Measurements from ENCODE around the gene CISD1.
"Not testable (repeated sequence)": the region's sequence is repeated elsewhere in the genome, so short reads cannot be mapped to it uniquely, and the experiment has no call there.

Gene CISD1
- long read RNA-seq, donor 1, transcript CISD1-201 (3 exons, 2,479 nt) = major isoform, 60 of 80 reads
- long read RNA-seq, donor 1, partial matches to known transcripts = 20 of 80 reads
- long read RNA-seq, donor 1, other reads (novel, unspliced or antisense) = 0 of 80 reads
- long read RNA-seq, donor 2, transcript CISD1-201 (3 exons, 2,479 nt) = major isoform, 31 of 51 reads
- long read RNA-seq, donor 2, partial matches to known transcripts = 20 of 51 reads
- long read RNA-seq, donor 2, other reads (novel, unspliced or antisense) = 0 of 51 reads
- long read RNA-seq, donor 3, transcript CISD1-201 (3 exons, 2,479 nt) = major isoform, 30 of 30 reads
- long read RNA-seq, donor 3, partial matches to known transcripts = 0 of 30 reads
- long read RNA-seq, donor 3, other reads (novel, unspliced or antisense) = 0 of 30 reads
- long read RNA-seq, donor 4, transcript CISD1-201 (3 exons, 2,479 nt) = major isoform, 34 of 43 reads
- long read RNA-seq, donor 4, partial matches to known transcripts = 9 of 43 reads
- long read RNA-seq, donor 4, other reads (novel, unspliced or antisense) = 0 of 43 reads
- long read RNA-seq, donor 5, transcript CISD1-201 (3 exons, 2,479 nt) = major isoform, 61 of 73 reads
- long read RNA-seq, donor 5, partial matches to known transcripts = 12 of 73 reads
- long read RNA-seq, donor 5, other reads (novel, unspliced or antisense) = 0 of 73 reads
- long read RNA-seq, donor 6, transcript CISD1-201 (3 exons, 2,479 nt) = major isoform, 44 of 60 reads
- long read RNA-seq, donor 6, partial matches to known transcripts = 16 of 60 reads
- long read RNA-seq, donor 6, other reads (novel, unspliced or antisense) = 0 of 60 reads
- long read RNA-seq, donor 7, transcript CISD1-201 (3 exons, 2,479 nt) = major isoform, 57 of 64 reads
- long read RNA-seq, donor 7, partial matches to known transcripts = 7 of 64 reads
- long read RNA-seq, donor 7, other reads (novel, unspliced or antisense) = 0 of 64 reads
- long read RNA-seq, donor 8, transcript CISD1-201 (3 exons, 2,479 nt) = major isoform, 35 of 35 reads
- long read RNA-seq, donor 8, partial matches to known transcripts = 0 of 35 reads
- long read RNA-seq, donor 8, other reads (novel, unspliced or antisense) = 0 of 35 reads

DNA sequence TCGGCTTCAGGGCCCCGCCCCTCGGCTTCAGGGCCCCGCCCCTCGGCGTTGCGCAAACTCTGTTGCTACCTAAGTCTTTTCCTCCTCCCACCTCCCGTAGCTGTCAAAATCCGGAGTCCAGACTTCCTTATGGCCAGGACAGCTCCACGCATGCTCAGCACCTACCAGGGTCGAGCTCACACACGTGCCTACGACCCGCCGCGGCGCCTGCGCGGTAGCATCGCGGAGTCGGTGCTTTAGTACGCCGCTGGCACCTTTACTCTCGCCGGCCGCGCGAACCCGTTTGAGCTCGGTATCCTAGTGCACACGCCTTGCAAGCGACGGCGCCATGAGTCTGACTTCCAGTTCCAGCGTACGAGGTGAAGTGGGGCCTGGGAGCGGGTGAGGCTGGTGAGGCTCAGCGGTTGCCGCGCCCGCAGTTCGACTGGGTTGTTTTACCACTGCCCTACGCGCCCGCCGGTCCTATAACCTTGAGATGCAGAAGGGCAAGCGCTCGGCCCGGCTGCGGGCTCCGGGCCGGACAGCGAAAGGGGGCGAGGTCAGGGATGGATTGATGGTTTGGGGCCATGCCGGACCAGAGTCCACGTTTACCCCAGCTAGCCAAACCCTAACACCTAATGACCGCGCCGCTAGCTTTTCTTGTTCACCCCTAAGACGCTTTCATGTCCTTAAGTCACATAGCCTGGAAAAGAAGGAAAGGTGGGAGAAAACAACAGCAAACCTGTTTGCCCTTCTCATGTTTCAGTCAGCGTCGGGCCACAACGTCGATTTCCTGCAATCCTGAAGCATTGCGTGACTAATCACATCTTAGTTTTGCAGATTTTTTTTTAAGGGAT is at the start of gene CISD1:
Gene CISD1 (plus strand): TSS at position 217 of the 836 bp plus-strand sequence. CDS start 112 bp downstream, at position 329.
- peak; percentile 89 for DNase-seq

DNA sequence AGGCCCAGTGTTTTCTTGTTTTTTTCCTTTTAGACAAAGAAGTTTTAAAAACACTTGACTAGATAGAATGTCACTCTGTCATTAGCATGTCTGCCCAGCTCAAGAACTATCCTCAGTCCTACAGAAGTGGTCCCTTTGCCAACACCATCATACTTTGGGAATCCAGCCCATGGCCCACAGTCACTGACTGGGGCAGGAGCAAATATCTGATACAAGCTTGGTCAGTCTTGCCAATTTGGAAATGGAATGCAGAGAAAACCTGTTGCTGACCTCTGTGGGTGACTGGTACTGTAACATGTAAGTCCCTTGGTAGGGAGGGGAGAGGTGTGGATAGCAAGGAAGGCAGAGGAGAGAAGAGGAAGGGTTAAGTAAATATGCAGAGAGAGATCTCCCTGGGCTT is 49.1 kb upstream of the CISD1 start:
- no peak for DNase-seq

DNA sequence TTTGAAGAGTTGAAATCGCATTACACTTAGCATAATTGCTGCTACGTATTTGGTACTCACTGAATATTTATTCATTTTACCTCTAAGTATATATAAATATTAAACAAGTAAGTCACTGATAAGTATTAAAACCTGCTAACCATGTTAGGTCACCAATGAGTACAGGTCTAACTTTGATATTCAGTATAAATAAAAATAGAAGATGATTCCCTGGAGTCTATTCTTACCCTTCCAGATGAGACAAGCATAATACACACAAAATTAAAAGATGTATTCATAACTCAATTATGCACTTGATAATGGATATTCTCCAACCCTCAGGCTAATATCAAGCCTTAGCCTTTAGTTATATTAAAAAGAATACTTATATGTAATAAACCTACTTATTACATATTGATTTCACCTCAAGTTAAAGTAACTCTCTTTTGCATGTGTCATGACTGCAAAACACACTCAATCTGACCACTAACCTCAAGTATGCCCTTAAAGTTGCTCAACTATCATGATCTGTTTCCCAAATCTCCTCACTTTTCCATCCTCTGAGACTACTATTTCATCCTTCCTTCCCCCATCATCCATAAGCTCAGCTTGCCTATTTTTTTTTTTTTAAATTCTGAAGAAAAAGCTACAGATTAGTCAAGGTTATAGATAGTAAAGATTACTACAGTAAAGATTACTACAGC is 48.1 kb upstream of the CISD1 start:
- DNase-seq = no peak

DNA sequence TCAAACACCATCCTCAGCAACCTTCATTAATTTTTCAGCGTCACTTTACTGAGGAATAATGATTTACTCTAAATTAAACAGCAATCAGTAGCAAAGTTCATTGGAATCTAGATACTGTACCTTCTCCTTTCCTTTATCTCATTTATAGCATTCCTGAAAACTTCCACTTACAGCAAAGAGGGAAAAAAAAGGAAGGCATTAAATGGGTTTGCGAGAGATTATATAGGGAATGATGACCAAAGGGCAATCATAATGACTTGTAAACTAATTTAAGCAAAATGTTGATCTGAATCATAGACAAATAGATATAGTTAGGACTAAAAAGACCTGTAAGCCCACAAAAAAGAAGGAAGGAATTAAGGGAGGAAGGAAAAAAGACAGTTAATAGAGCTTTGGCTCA is 43.3 kb upstream of the CISD1 start:
- DNase-seq = no peak

DNA sequence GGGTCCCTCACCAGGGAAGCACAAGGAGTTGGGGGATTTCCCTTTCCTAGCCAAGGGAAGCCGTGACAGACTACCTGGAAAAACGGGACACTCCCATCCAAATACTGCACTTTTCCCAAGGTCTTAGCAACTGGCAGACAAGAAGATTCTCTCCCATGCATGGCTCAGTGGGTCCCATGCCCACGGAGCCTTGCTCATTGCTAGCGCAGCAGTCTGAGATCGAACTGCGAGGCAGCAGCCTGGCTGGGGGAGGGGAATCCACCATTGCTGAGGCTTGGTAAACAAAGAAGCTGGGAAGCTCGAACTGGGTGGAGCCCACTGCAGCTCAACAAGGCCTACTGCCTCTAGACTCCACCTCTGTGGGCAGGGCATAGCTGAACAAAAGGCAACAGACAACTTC is 39.1 kb upstream of the CISD1 start:
- DNase-seq = not testable (repeated sequence)

DNA sequence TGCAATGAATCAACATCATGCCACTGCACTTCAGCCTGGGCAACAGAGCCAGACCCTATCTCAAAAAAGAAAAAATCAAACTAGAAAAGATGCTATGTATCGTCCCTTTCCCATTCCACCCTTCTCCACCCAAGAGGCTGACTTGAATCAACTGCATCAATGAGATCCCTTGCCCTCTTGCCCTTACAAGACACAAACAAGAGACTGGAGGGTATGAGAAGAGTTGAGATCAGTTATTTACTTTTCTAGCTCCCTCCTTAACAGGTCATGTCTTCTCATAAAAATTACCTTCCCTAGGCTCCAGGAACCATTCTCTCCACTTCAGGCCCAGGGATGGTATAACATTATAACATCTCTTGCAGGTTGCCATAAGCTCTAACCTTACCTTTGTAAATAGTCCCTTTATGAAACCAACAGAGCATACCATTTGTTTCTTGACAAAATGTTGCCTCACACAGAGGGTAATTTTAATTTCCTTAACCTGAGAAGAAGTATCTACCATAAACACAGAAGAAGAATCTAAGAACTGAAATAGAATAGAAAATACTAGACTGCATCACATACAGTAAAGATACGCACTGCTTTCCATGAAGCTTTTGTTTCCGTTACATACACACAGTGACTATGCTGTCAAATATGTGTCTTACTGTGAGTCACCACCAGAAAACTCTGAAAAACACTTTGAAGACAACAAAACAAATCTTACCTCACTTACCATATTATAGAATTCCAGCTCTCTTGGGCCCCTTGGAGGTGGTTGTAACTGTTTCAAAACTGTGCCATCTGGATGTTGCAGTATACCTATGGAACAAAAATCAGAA is 31.7 kb upstream of the CISD1 start:
- DNase-seq = no peak

DNA sequence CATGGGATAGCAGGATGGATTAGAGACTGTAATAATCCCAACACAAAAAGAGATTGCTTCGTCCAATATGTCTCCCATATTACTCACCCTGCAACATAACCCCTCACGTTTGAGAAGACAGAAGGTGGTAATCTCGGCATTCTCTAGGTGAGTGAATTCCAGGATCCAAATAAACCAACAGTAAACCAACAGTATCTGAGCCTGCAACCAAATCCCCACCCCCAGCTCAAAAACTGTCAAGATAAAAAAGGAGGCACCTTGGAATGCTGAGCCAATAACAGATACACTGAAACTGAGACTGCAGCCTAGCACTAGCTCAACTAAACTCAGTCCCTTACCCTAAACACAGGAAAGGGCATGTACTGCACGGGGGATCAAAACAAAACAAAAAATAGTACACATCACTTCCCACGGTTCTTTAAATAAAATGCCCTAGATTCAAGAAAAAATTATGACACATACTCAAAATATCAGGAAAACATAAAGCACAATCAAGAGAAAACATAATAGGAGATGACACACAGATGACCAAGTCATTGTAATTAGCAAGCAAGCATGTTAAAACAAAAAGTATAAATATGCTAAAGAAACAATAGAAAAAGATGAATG is 29.3 kb upstream of the CISD1 start:
- DNase-seq = no peak

DNA sequence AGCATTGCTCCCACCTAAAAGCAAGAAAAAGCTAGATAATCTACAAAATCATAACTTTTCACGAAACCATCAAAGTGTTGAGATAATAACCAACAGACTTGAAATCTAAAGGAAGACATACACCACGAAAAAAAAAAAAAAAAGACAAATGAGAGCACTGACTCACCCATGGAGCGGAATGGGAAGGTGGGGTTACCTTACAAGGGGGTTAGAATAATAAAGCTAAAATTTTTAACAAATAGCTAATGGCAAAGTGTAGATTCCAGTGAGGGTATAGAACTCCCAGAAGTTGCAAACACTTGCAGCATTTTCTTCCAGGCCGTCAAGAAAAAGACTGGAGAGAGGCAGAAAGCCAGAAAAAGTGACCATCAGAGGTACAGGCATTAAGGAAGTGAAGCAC is 28.4 kb upstream of the CISD1 start:
- DNase-seq = no peak

DNA sequence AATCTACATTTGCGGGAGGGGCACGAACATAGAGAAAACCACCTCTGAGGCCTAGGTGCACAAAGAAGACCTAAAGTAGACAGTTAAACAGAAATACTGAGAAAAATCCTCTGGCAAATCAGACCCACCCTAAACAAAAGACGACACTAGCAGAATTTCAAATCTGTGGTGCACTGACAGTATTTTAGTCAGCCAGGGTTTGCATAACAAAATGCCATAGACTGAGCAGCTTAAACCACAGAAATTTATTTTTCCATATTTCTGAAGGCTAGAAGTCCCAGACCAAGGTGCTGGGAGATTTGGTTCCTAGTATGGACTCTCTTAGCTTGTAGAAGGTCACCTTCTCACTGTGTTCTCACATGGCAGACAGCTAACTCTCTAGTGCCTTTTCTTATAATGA is 27.6 kb upstream of the CISD1 start:
- no peak for DNase-seq

DNA sequence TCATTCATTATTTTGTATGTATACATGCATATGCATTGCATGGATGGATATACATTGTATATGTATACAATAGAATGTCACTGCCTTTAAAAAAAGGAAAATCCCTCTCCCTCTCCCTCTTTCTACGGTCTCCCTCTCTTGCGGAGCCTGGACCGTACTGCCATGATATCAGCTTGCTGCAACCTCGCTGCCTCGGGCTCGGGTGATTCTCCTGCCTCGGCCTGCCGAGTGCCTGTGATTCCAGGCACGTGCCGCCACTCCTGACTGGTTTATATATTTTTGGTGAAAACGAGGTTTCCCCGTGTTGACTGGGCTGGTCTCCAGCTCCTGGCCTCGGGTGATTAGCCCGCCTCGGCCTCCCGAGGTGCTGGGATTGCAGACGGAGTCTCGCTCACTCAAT is 25.7 kb upstream of the CISD1 start:
- DNase-seq = no peak

DNA sequence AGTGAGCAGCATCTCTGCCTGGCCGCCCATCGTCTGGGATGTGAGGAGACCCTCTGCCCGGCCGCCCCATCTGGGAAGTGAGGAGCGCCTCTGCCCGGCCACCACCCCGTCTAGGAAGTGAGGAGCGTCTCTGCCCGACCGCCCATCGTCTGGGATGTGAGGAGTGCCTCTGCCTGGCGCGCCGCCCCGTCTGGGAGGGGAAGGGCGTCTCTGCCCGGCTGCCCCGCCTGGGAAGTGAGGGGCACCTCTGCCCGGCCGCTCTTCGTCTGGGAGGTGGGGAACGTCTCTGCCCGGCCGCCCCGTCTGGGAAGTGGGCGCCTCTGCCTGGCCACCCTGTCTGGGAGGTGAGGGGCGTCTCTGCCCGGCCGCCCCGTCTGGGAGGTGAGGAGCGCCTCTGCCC is 25.2 kb upstream of the CISD1 start:
- not testable (repeated sequence) for DNase-seq

DNA sequence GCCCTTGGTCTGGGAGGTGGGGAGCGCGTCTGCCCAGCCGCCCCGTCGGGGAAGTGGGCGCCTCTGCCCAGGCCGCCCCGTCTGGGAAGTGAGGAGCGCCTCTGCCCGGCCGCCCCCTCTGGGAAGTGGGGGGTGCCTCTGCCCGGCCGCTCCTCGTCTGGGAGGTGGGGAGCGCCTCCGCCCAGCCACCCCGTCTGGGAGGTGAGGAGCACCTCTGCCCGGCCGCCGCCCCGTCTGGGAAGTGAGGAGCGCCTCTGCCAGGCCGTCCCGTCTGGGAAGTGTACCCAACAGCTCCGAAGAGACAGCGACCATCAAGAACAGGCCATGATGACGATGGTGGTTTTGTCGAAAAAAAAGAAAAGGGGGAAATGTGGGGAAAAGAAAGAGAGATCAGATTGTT is 24.7 kb upstream of the CISD1 start:
- not testable (repeated sequence) for DNase-seq

DNA sequence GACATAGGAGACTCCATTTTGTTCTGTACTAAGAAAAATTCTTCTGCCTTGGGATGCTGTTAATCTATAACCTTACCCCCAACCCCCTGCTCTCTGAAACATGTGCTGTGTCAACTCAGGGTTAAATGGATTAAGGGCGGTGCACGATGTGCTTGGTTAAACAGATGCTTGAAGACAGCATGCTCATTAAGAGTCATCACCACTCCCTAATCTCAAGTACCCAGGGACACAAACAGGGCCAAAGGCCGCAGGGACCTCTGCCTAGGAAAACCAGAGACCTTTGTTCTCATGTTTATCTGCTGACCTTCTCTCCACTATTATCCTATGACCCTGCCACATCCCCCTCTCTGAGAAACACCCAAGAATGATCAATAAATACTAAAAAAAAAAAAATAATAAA is 24.3 kb upstream of the CISD1 start:
- DNase-seq = not testable (repeated sequence)

DNA sequence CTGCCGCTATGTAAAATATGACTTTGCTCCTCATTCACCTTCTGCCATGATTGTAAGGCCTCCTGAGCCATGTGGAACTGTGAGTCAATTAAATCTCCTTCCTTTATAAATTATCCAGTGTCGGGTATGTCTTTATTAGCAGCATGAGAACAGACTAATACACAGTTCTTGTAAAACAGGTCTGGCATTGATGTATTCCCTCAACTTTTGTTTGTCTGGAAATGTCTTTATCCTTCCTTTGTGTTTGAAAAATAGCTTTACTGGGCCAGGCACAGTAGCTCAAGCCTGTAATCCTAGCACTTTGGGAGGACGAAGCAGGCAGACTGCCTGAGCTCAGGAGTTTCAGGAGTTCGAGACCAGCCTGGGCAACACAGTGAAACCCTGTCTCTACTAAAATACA is 15.8 kb upstream of the CISD1 start:
- no peak for DNase-seq

DNA sequence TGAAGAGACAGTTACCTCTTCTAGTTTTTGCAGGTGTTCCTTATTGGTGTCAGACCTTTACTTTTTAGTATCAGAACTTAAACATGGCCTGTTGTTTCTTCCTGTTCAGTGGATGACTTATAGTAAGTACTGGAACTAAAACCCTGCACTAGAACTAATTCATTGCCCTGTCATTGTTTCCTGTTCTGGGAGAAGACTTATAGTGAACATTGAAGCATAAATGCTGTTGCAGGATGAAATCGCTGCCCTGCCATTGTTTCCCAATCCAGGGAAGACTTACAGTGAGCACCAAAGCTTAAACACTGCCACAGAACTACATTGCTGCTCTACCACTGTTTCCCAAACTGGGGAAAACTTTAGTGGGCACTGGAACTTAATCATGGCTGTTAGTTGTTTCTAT is 14.3 kb upstream of the CISD1 start:
- no peak for DNase-seq

DNA sequence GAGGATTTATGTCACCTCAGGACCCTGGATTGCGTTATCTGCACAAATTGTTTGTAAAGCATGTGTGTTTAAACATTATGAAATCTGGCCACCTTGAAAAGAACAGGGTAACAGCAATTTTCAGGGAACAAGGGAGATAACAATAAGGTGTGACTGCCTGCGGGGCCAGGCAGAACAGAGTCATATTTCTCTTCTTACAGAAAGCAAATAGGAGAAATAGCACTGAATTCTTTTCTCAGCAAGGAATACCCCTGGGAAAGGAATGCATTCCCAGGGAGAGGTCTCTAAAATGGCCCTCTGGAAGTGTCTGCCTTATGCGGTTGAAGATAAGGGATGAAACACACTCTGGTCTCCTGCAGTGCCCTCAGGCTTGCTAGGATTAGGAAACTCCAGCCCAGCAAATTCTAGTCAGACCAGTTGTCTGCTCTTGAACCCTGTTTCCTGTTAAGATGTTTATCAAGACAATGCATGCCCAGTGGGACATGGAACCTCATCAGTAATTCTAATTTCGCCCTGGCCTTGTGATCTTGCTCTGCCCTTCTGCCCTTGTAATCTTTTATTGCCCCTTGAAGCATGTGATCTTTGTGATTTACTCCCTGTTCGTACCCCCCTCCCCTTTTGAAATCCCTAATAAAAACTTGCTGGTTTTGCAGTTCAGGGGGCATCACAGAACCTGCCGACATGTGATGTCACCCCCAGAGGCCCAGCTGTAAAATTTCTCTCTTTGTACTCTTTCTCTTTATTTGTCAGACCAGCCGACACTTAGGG is 12.8 kb upstream of the CISD1 start:
- DNase-seq = not testable (repeated sequence)

DNA sequence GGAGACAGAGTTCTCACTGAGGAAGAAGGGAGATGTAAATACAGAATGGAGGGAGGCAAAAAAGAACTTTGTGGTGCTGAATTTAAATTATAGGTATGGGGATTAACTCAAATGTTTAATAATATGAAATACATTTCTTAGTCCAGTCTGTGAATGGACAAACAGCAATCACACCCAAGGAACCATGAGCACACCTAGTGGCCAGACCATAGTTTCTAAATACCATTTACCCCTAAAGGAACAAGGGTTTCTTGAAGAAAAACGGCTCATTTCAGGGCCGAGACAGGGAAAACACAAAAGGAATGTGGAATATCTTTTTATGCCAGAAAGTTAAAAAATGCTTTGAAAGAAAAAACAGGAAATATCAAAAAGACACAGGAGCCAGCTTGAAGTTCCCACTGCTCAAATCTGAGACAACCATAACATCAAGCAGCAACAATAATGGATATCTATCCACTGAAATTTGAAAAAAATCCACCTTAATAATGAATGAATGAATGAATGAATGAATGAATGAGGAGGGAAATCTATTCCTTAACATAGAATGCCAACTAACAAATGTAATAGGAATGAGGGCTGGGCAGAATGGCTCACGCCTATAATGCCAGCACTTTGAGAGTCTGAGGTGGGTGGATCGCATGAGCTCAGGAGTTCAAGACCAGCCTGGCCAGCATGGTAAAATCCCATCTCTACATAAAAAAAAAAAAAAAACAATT is 9.8 kb upstream of the CISD1 start:
- DNase-seq = no peak

DNA sequence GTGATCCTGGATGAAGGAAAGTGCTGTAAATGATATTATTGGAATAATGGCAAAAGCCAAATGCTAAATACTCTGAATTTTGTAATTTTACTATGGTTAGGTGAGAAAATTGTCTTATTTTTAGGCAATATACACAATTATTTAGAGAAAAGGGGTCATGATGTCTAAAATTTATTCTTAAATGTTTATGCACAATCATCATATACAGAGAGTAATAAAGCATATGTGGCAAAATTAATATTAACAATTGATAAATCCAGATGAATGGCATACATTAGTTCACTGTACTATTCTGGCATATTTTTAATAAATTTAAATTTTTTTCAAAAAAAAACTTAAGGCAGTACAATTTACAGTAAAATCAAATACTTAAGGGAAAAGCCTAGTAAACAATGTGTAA is 8.6 kb upstream of the CISD1 start:
- no peak for DNase-seq

DNA sequence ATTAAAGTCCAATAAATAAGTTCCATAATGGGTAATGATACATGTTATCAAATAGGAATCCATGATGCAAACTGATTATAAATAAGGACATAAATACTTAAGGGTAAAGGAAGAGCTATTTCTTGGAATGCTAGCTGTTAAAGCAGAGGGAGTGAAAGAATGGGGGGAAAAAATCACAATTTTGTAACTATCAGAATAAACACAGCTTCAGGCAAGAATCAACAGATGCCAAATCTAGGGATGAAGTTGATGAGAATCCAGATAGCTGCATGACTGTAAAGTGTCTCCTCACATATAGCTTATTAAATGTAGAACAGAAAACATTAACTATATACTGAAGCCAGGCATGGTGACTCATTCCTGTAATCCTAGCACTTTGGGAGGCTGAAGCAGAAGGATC is 6.2 kb upstream of the CISD1 start:
- no peak for DNase-seq
